H9 (cell line): ENCODE measurements around the gene CTDNEP1. TPM values are rescaled to one million over a fixed set of nuclear protein-coding genes. Genes with fewer than 3 reads are reported as not detected.

Experiments
- DNase-seq: peaks from one replicate; pipeline ENCODE4 v3.0.0-alpha.2; 2017
- H2AFZ ChIP-seq: one replicate; pipeline ENCODE4 v1.6.1; 2013; ENCODE audit warnings: mild to moderate bottlenecking, low read length, control low read depth, moderate library complexity
- H2AK5ac ChIP-seq: 2 replicates; pipeline ENCODE4 v1.6.1; 2013; ENCODE audit warnings: low read length, control low read depth, mixed read lengths; ENCODE audit not compliant: insufficient read length
- H2BK120ac ChIP-seq: one replicate; pipeline ENCODE4 v1.6.1; 2013; ENCODE audit warnings: low read depth, mild to moderate bottlenecking, low read length, control low read depth, inconsistent platforms; ENCODE audit not compliant: poor library complexity, severe bottlenecking
- H2BK12ac ChIP-seq: 2 replicates; pipeline ENCODE4 v1.6.1; 2013; ENCODE audit warnings: low read length, control low read depth, mixed read lengths, low read depth; ENCODE audit not compliant: insufficient read length
- H2BK15ac ChIP-seq: 2 replicates; pipeline ENCODE4 v1.6.1; 2013; ENCODE audit warnings: low read depth, low read length, control low read depth
- H2BK20ac ChIP-seq: one replicate; pipeline ENCODE4 v1.6.1; 2013; ENCODE audit warnings: low read depth, mild to moderate bottlenecking, low read length, control low read depth, inconsistent platforms; ENCODE audit not compliant: poor library complexity, severe bottlenecking
- H2BK5ac ChIP-seq: 2 replicates; pipeline ENCODE4 v1.6.1; 2013; ENCODE audit warnings: low read length, control low read depth, mixed read lengths; ENCODE audit not compliant: insufficient read length
- H3K14ac ChIP-seq: 2 replicates; pipeline ENCODE4 v1.6.1; 2013; ENCODE audit warnings: low read length, control low read depth; ENCODE audit not compliant: insufficient read depth
- H3K18ac ChIP-seq: 2 replicates; pipeline ENCODE4 v1.6.1; 2013; ENCODE audit warnings: low read depth, mild to moderate bottlenecking, mixed read lengths, low read length, control low read depth; ENCODE audit not compliant: insufficient read length
- H3K23ac ChIP-seq: 2 replicates; pipeline ENCODE4 v1.6.1; 2013; ENCODE audit warnings: low read length, control low read depth, mixed read lengths, low read depth; ENCODE audit not compliant: insufficient read length
- H3K23me2 ChIP-seq: 2 replicates; pipeline ENCODE4 v1.6.1; 2013; ENCODE audit warnings: low read depth, mild to moderate bottlenecking, mixed read lengths, low read length, control low read depth; ENCODE audit not compliant: insufficient read length, poor library complexity, severe bottlenecking
- H3K27ac ChIP-seq: 2 replicates; pipeline ENCODE4 v1.5.1; 2013; ENCODE audit warnings: low read length, control low read depth, mixed read lengths, low read depth; ENCODE audit not compliant: insufficient read length
- H3K27me3 ChIP-seq: 2 replicates; pipeline ENCODE4 v1.6.1; 2013; ENCODE audit warnings: low read length, control low read depth, inconsistent platforms; ENCODE audit not compliant: insufficient read depth
- H3K4ac ChIP-seq: 2 replicates; pipeline ENCODE4 v1.6.1; 2013; ENCODE audit warnings: low read depth, mild to moderate bottlenecking, control low read depth, inconsistent platforms, low read length, moderate library complexity
- H3K4me1 ChIP-seq: 2 replicates; pipeline ENCODE4 v1.6.1; 2013; ENCODE audit warnings: low read length, control low read depth, inconsistent platforms; ENCODE audit not compliant: insufficient read depth
- H3K4me2 ChIP-seq: 2 replicates; pipeline ENCODE4 v1.6.1; 2013; ENCODE audit warnings: low read length, control low read depth, mixed read lengths; ENCODE audit not compliant: insufficient read length, insufficient read depth
- H3K56ac ChIP-seq: 2 replicates; pipeline ENCODE4 v1.6.1; 2013; ENCODE audit warnings: low read depth, mild to moderate bottlenecking, mixed read lengths, low read length, control low read depth; ENCODE audit not compliant: insufficient read length
- H3K79me1 ChIP-seq: 2 replicates; pipeline ENCODE4 v1.6.1; 2013; ENCODE audit warnings: low read depth, mild to moderate bottlenecking, moderate library complexity, low read length, control low read depth, inconsistent platforms; ENCODE audit not compliant: insufficient read depth, poor library complexity, severe bottlenecking
- H3K79me2 ChIP-seq: 2 replicates; pipeline ENCODE4 v1.6.1; 2013; ENCODE audit warnings: low read length, control low read depth, inconsistent platforms; ENCODE audit not compliant: insufficient read depth
- H3K9ac ChIP-seq: 2 replicates; pipeline ENCODE4 v1.6.1; 2013; ENCODE audit warnings: low read length, control low read depth, mixed read lengths; ENCODE audit not compliant: insufficient read length; ENCODE audit errors: extremely low read depth
- H3K9me3 ChIP-seq: one replicate; pipeline ENCODE4 v1.6.1; 2013; ENCODE audit warnings: low read depth, low read length, inconsistent platforms; ENCODE audit not compliant: control insufficient read depth
- H3T11ph ChIP-seq: one replicate; pipeline ENCODE4 v1.6.1; 2013; ENCODE audit warnings: mild to moderate bottlenecking, low read length, control low read depth, inconsistent platforms
- H4K20me1 ChIP-seq: one replicate; pipeline ENCODE4 v1.6.1; 2013; ENCODE audit not compliant: control insufficient read depth, insufficient read length, insufficient read depth
- H4K5ac ChIP-seq: 2 replicates; pipeline ENCODE4 v1.6.1; 2013; ENCODE audit warnings: low read depth, mild to moderate bottlenecking, mixed read lengths, low read length, control low read depth; ENCODE audit not compliant: insufficient read length
- H4K8ac ChIP-seq: replicated peaks from 2 replicates; pipeline ENCODE4 v1.6.1; 2013; ENCODE audit warnings: low read length, control low read depth, mixed read lengths, low read depth; ENCODE audit not compliant: insufficient read length
- H4K91ac ChIP-seq: 2 replicates; pipeline ENCODE4 v1.6.1; 2013; ENCODE audit warnings: low read depth, mild to moderate bottlenecking, moderate library complexity, mixed read lengths, low read length, control low read depth; ENCODE audit not compliant: insufficient read length
- H3K27ac Mint-ChIP-seq, 3 experiments: 2 replicates in 2 of 3; 3 replicates in 1 of 3; pipeline ENCODE4 v1.8.0; 2020 to 2021; ENCODE audit warnings: mixed read lengths in 3 of 3, mild to moderate bottlenecking in 1 of 3, moderate library complexity in 1 of 3
- H3K27me3 Mint-ChIP-seq: 2 replicates; pipeline ENCODE4 v1.8.0; 2021; ENCODE audit warnings: low read depth, mild to moderate bottlenecking, moderate library complexity, mixed read lengths
- H3K36me3 Mint-ChIP-seq, 3 experiments: 2 replicates in 2 of 3; 3 replicates in 1 of 3; pipeline ENCODE4 v1.8.0; 2020 to 2021; ENCODE audit warnings: low read depth in 3 of 3, mixed read lengths in 3 of 3; ENCODE audit not compliant: insufficient read depth in 1 of 3
- H3K4me1 Mint-ChIP-seq, 2 experiments: 2 replicates each; pipeline ENCODE4 v1.8.0; 2020; ENCODE audit warnings: mixed read lengths in 2 of 2
- H3K4me3 Mint-ChIP-seq, 2 experiments: 2 replicates in 1 of 2; 3 replicates in 1 of 2; pipeline ENCODE4 v1.8.0; 2020 to 2021; ENCODE audit warnings: mild to moderate bottlenecking in 2 of 2, mixed read lengths in 2 of 2, moderate library complexity in 1 of 2
- H3K9me3 Mint-ChIP-seq, 2 experiments: 2 replicates in 1 of 2; 3 replicates in 1 of 2; pipeline ENCODE4 v1.8.0; 2020; ENCODE audit warnings: mild to moderate bottlenecking in 2 of 2, mixed read lengths in 2 of 2, moderate library complexity in 1 of 2
- WGBS: extraction: QIAGEN DNeasy Blood & Tissue Kit; methylation state at CpG from one replicate; pipeline ENCODE4 v1.1.7; 2013; ENCODE audit warnings: missing lambda C conversion rate, low lambda C conversion rate, mixed read lengths; ENCODE audit not compliant: insufficient read length; ENCODE audit errors: extremely low coverage; 5-methylcytosine and 5-hydroxymethylcytosine counted together
- total RNA-seq: library from RNA; stranded (reverse); gene quantifications from 2 replicates; pipeline ENCODE4 v1.2.1, GENCODE V29; 2021
- TF ChIP-seq, protein P1 (sequence below): fragments of 200-600 bp; sonication (generic); conservative IDR thresholded peaks from 3 replicates; pipeline ENCODE4 v1.8.0; 2021; ENCODE audit warnings: antibody characterized with exemption, mild to moderate bottlenecking

CTDNEP1 gene
- total RNA-seq, 1 experiment from 2014 or later = 134 TPM

DNA sequence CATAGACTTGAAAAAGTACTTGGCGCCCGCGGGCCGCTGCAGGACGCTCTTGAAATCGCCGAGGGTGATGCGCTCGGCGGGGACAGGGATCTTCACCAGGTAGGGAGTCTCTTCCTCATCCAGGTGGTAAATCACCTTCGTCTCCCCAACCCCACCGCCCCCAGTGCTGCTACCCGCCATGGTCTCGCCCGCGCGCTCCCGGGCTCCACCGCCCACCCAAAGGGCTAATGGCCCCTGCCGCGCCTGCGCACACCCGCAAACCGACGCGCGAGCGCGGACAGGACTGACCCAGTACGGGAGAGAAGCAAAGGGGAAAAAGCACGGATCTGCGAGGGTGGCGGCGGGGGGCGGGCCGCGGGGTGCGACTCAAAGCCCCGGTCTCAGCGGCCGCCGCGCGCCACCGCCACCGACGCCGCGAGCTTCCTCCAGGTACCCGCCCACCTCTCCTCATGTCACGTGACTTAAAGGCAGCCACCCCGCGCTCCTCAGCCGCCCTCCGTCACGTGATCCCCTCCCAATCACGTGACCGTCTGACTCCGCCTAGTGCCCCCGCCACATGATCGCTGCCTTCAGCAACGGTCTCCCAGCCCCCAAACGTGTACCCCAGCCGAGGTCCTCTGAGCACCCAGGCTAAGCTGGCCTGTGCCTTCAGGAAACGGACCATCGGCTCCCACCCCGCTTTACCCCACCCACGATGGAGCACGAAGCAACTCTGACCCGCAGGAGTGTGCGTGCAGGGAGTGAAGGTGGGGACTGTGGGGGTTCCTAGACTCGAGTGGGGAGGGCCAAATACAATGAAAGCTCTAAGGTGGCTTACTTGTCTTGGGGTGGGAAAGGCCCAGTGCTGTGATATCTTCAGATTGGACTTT, 17.2 kb downstream of the CTDNEP1 start, which contains the start of gene DVL2:
DVL2 (minus strand) TSS at position 435 of the 869 bp plus-strand sequence; CDS start at position 180, 255 bp downstream.
- no peak within 1 kb of the TSS for H2AK5ac ChIP-seq
- H4K5ac ChIP-seq = no peak within 1 kb of the TSS
- no CpG with 5 or more reads among the region's 72 CpGs for WGBS
- H2BK15ac ChIP-seq = no peak within 1 kb of the TSS
- no peak within 1 kb of the TSS for H3T11ph ChIP-seq
- no peak within 1 kb of the TSS for H4K91ac ChIP-seq
- DNase-seq = peak; percentile 98
- Mint-ChIP-seq H3K9me3 (0 out of 5 replicates have a peak, but pooled peaks cover 0 to 2% of the 10 kb centered on the region in 2 experiments), H3K27ac (peak within 1 kb of the TSS; percentile 92 to 99 (median 97)), H3K27me3 (no peaks in the 10 kb centered on the region; the same call in 1 of the 2 replicates), H3K4me1 (peaks cover 27 to 40% of the 10 kb centered on the region in 2 experiments), H3K4me3 (peak within 1 kb of the TSS; percentile 94 to 100), H3K36me3 (peaks cover 38 to 63% (median 52%) of the 10 kb centered on the region in 3 experiments; a peak in 6 of 7 replicates)
- H2BK12ac ChIP-seq = no peak within 1 kb of the TSS
- no peak within 1 kb of the TSS for H3K56ac ChIP-seq
- peaks cover 23% of the 10 kb centered on the region; the same call in 1 of the 2 replicates for H3K79me2 ChIP-seq
- H3K4me2 ChIP-seq = peak within 1 kb of the TSS; percentile 92
- H2BK20ac ChIP-seq = no peak within 1 kb of the TSS
- TF ChIP-seq, protein P1, sequence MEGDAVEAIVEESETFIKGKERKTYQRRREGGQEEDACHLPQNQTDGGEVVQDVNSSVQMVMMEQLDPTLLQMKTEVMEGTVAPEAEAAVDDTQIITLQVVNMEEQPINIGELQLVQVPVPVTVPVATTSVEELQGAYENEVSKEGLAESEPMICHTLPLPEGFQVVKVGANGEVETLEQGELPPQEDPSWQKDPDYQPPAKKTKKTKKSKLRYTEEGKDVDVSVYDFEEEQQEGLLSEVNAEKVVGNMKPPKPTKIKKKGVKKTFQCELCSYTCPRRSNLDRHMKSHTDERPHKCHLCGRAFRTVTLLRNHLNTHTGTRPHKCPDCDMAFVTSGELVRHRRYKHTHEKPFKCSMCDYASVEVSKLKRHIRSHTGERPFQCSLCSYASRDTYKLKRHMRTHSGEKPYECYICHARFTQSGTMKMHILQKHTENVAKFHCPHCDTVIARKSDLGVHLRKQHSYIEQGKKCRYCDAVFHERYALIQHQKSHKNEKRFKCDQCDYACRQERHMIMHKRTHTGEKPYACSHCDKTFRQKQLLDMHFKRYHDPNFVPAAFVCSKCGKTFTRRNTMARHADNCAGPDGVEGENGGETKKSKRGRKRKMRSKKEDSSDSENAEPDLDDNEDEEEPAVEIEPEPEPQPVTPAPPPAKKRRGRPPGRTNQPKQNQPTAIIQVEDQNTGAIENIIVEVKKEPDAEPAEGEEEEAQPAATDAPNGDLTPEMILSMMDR = no peak
- peaks cover 7% of the 10 kb centered on the region for H3K23me2 ChIP-seq
- no peaks in the 10 kb centered on the region for H3K4me1 ChIP-seq
- H2BK5ac ChIP-seq = no peak within 1 kb of the TSS
- no peaks in the 10 kb centered on the region for H3K27me3 ChIP-seq
- H3K23ac ChIP-seq = no peak within 1 kb of the TSS
- H2BK120ac ChIP-seq = no peak within 1 kb of the TSS
- no peak within 1 kb of the TSS for H3K27ac ChIP-seq
- peak within 1 kb of the TSS; percentile 98 for H3K9ac ChIP-seq
- no peak within 1 kb of the TSS for H3K4ac ChIP-seq
- H4K20me1 ChIP-seq = no peaks in the 10 kb centered on the region
- H3K18ac ChIP-seq = peak within 1 kb of the TSS; percentile 18
- H3K9me3 ChIP-seq = no peaks in the 10 kb centered on the region
- no peak within 1 kb of the TSS for H2AFZ ChIP-seq
- H3K79me1 ChIP-seq = peaks cover 17% of the 10 kb centered on the region
- H4K8ac ChIP-seq = no peak within 1 kb of the TSS
- H3K14ac ChIP-seq = peak within 1 kb of the TSS; percentile 70; the same call in 1 of the 2 replicates
